Dendritic cell treated with granulocyte-macrophage colony-stimulating factor and Interleukin-4, amounts not matched to agents 40 ng/mL and 50 ng/mL, for 4 days (primary cell): ENCODE measurements around the gene AGBL4.

Experiments
- H3K27ac Mint-ChIP-seq: one replicate; pipeline ENCODE4 v1.8.0; 2022; ENCODE audit warnings: mild to moderate bottlenecking, mixed read lengths
- H3K27me3 Mint-ChIP-seq: one replicate; pipeline ENCODE4 v1.8.0; 2022; ENCODE audit warnings: mild to moderate bottlenecking, mixed read lengths
- H3K36me3 Mint-ChIP-seq: one replicate; pipeline ENCODE4 v1.8.0; 2022; ENCODE audit warnings: low read depth, mixed read lengths
- H3K4me1 Mint-ChIP-seq: one replicate; pipeline ENCODE4 v1.8.0; 2022; ENCODE audit warnings: low read depth, mixed read lengths
- H3K4me3 Mint-ChIP-seq: one replicate; pipeline ENCODE4 v1.8.0; 2022; ENCODE audit warnings: mild to moderate bottlenecking, moderate library complexity, mixed read lengths
- H3K9me3 Mint-ChIP-seq: one replicate; pipeline ENCODE4 v1.8.0; 2022; ENCODE audit warnings: mixed read lengths
- intact Hi-C: fragments of 100-400 bp; cut with micrococcal nuclease; formaldehyde crosslinking; loops from one replicate; pipeline ENCODE4 v1.15.0; 2022

AGBL4 gene

GRCh38 chr1:48686159-48686558, 1337.6 kb downstream of the AGBL4 start:
- intact Hi-C loops, result no loop called here
- H3K9me3 Mint-ChIP-seq, result no peaks in the 10 kb centered on the region
- H3K27me3 Mint-ChIP-seq, result no peaks in the 10 kb centered on the region
- no peak overlapping the region for H3K27ac Mint-ChIP-seq
- H3K4me3 Mint-ChIP-seq, result no peak overlapping the region
- no peaks in the 10 kb centered on the region for H3K36me3 Mint-ChIP-seq
- H3K4me1 Mint-ChIP-seq, result no peaks in the 10 kb centered on the region

GRCh38 chr1:48684381-48684780, 1339.4 kb downstream of the AGBL4 start:
- Mint-ChIP-seq H3K9me3 (no peaks in the 10 kb centered on the region), H3K4me3 (no peak overlapping the region), H3K27me3 (no peaks in the 10 kb centered on the region), H3K36me3 (no peaks in the 10 kb centered on the region), H3K4me1 (no peaks in the 10 kb centered on the region), H3K27ac (no peak overlapping the region)
- intact Hi-C loops, result no loop called here

- Mint-ChIP-seq H3K27me3 (no peaks in the 10 kb centered on the region), H3K27ac (no peak overlapping the region), H3K4me1 (no peaks in the 10 kb centered on the region), H3K36me3 (no peaks in the 10 kb centered on the region), H3K9me3 (no peaks in the 10 kb centered on the region), H3K4me3 (no peak overlapping the region)
- intact Hi-C loops, result no loop called here
These were observed 1339.9 kb downstream of the AGBL4 start for GRCh38 chr1:48683839-48684238.

- H3K36me3 Mint-ChIP-seq, result no peaks in the 10 kb centered on the region
- no peaks in the 10 kb centered on the region for H3K9me3 Mint-ChIP-seq
- peaks cover 10% of the 10 kb centered on the region for H3K4me1 Mint-ChIP-seq
- H3K27ac Mint-ChIP-seq, result no peak overlapping the region
- H3K4me3 Mint-ChIP-seq, result no peak overlapping the region
- peaks cover 3% of the 10 kb centered on the region for H3K27me3 Mint-ChIP-seq
- intact Hi-C loops, result no loop called here
These were observed 1342.1 kb downstream of the AGBL4 start for GRCh38 chr1:48681476-48682305.

- no peak overlapping the region for H3K4me3 Mint-ChIP-seq
- intact Hi-C loops, result no loop called here
- no peak overlapping the region for H3K27ac Mint-ChIP-seq
- H3K9me3 Mint-ChIP-seq, result no peaks in the 10 kb centered on the region
- peaks cover 3% of the 10 kb centered on the region for H3K27me3 Mint-ChIP-seq
- no peaks in the 10 kb centered on the region for H3K36me3 Mint-ChIP-seq
- peaks cover 10% of the 10 kb centered on the region for H3K4me1 Mint-ChIP-seq
These were observed 1343.2 kb downstream of the AGBL4 start for GRCh38 chr1:48680411-48681035.

GRCh38 chr1:48679859-48680258, 1343.9 kb downstream of the AGBL4 start:
- intact Hi-C loops, result no loop called here

GRCh38 chr1:48678710-48679505, 1344.8 kb downstream of the AGBL4 start:
- H3K4me3 Mint-ChIP-seq, result no peak overlapping the region
- peaks cover 3% of the 10 kb centered on the region for H3K27me3 Mint-ChIP-seq
- H3K36me3 Mint-ChIP-seq, result no peaks in the 10 kb centered on the region
- no peaks in the 10 kb centered on the region for H3K9me3 Mint-ChIP-seq
- intact Hi-C loops, result no loop called here
- peaks cover 17% of the 10 kb centered on the region for H3K4me1 Mint-ChIP-seq
- H3K27ac Mint-ChIP-seq, result no peak overlapping the region

More at GRCh38 chr1:48679859-48680258, 1343.9 kb downstream of the AGBL4 start:
- no peak overlapping the region for H3K4me3 Mint-ChIP-seq
- H3K36me3 Mint-ChIP-seq, result no peaks in the 10 kb centered on the region
- no peak overlapping the region for H3K27ac Mint-ChIP-seq
- H3K9me3 Mint-ChIP-seq, result no peaks in the 10 kb centered on the region
- H3K27me3 Mint-ChIP-seq, result peaks cover 3% of the 10 kb centered on the region
- peaks cover 13% of the 10 kb centered on the region for H3K4me1 Mint-ChIP-seq

GRCh38 chr1:48677306-48678287, 1346.2 kb downstream of the AGBL4 start:
- Mint-ChIP-seq H3K27ac (no peak overlapping the region), H3K9me3 (no peaks in the 10 kb centered on the region), H3K27me3 (peaks cover 3% of the 10 kb centered on the region), H3K4me3 (no peak overlapping the region), H3K36me3 (no peaks in the 10 kb centered on the region), H3K4me1 (peaks cover 17% of the 10 kb centered on the region)
- intact Hi-C loops, result loop anchor here (1.0 kb wide), 1 partner anchor 140 kb away; no protein-coding TSS in a partner anchor

GRCh38 chr1:48676822-48677221, 1346.9 kb downstream of the AGBL4 start:
- Mint-ChIP-seq H3K9me3 (no peaks in the 10 kb centered on the region), H3K4me3 (no peak overlapping the region), H3K4me1 (peaks cover 17% of the 10 kb centered on the region), H3K27ac (no peak overlapping the region), H3K27me3 (peaks cover 3% of the 10 kb centered on the region), H3K36me3 (no peaks in the 10 kb centered on the region)
- intact Hi-C loops, result loop anchor here (1.0 kb wide), 1 partner anchor 140 kb away; no protein-coding TSS in a partner anchor

GRCh38 chr1:48676376-48676775, 1347.4 kb downstream of the AGBL4 start:
- H3K4me3 Mint-ChIP-seq, result no peak overlapping the region
- H3K4me1 Mint-ChIP-seq, result peaks cover 17% of the 10 kb centered on the region
- intact Hi-C loops, result no loop called here
- peaks cover 3% of the 10 kb centered on the region for H3K27me3 Mint-ChIP-seq
- no peaks in the 10 kb centered on the region for H3K9me3 Mint-ChIP-seq
- H3K36me3 Mint-ChIP-seq, result no peaks in the 10 kb centered on the region
- H3K27ac Mint-ChIP-seq, result no peak overlapping the region

- H3K27me3 Mint-ChIP-seq, result peaks cover 3% of the 10 kb centered on the region
- intact Hi-C loops, result no loop called here
- H3K36me3 Mint-ChIP-seq, result no peaks in the 10 kb centered on the region
- no peak overlapping the region for H3K4me3 Mint-ChIP-seq
- no peaks in the 10 kb centered on the region for H3K9me3 Mint-ChIP-seq
- peaks cover 17% of the 10 kb centered on the region for H3K4me1 Mint-ChIP-seq
- no peak overlapping the region for H3K27ac Mint-ChIP-seq
These were observed 1348.5 kb downstream of the AGBL4 start for GRCh38 chr1:48675251-48675650.

- Mint-ChIP-seq H3K4me1 (peaks cover 17% of the 10 kb centered on the region), H3K36me3 (no peaks in the 10 kb centered on the region), H3K27me3 (peaks cover 3% of the 10 kb centered on the region), H3K27ac (no peak overlapping the region), H3K9me3 (no peaks in the 10 kb centered on the region), H3K4me3 (no peak overlapping the region)
- intact Hi-C loops, result no loop called here
These were observed 1349.1 kb downstream of the AGBL4 start for GRCh38 chr1:48674641-48675040.
